ENCODE results near the gene RASSF4. TPM values are rescaled to one million over a fixed set of nuclear protein-coding genes. Genes with fewer than 3 reads are reported as not detected.

Gene RASSF4
- total and polyA plus RNA-seq, 11 donors, result 48.3 to 125 (median 78.9) TPM

DNA sequence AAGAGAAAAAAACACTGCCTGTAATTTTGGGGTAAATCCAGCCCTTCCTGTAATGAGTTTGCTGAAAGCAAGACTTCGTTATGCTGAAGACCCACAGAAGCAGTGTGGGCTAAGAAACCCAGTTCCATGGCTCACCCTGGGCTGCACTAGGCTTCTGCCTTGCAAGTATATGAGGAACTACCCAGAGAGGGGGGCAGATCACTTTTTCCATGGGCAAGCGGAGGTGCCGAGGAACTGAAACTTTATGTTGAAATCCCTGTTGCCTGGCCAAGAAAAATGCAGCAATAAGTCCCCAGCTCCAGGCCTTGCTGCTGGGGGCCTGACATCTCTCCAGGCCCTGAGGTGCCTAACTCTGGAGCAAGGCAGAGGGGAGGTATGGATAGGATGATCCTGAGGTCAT is 8.5 kb downstream of the RASSF4 start:
- Histone ChIP-seq H3K4me3 (peak overlapping the region in 4 of 12 donors; percentile 4 to 31 (median 14)), H3K36me3 (peaks cover 0 to 40% (median 29%) of the 10 kb centered on the region in 9 donors), H3K27ac (peak overlapping the region; percentile 49 to 98 (median 87)), H3K4me1 (peaks cover 23 to 92% (median 72%) of the 10 kb centered on the region in 12 donors), H3K27me3 (no peaks in the 10 kb centered on the region), H3K9me3 (no peaks in the 10 kb centered on the region)
- 16 to 27% (median 22%) methylated on average over 3 of the region's 3 CpGs for WGBS, 4 donors
- TF ChIP-seq CTCF (IDR thresholded peaks at IDR 0.05) (no peak), POLR2A (IDR thresholded peaks at IDR 0.05) (no peak)
- ATAC-seq (peak in 3 of 4 donors; percentile 14 to 40 (median 16)), DNase-seq (peak in 2 of 5 donors; percentile 51 to 71)
- intact Hi-C loops (cut with DNase I), result no loop called here

DNA sequence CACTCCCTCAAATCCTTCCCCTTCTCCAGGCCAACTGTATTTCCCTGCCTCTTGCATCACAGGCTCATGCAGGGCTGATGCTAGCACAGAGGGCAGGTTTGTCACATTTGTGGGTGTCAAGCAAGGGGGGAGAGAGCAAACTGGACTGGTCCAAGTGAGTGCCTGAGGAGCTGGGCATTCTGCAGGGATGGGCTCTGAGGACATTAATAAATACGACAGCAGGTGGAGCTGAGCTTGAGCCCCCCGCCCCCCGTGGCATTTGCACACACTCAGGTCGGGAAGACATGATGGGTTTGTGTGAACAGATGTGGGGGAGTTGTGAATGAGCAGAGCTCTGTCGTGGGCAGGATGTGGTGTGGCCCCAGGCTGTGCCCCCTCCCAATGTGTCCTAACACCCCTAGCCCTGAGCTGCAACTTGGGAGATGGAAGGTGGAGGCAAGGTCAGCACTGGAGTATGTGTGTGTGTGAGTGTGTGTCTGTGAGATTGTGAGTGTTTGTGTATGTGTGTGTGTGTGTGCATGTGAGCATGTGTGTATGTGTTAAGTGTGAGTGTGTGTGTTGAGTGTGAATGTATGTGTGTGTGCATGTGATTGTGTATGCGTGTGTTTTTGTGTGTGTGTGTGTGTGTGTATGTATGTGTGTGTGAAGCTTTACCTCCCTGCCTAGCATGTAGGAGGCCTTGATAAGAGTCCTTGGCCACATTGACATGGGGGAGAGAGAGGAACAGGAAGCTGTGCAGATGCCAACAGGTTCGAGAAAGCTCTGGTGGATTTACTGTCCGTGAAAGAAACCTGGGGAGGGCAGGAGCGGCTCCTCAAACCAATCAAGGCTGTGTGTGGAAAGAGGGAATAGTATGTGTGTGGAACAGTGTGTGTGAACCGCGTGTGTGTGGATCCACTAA is 9.1 kb downstream of the RASSF4 start:
- peak overlapping the region in 11 of 12 donors; percentile 56 to 98 (median 91) for H3K27ac ChIP-seq
- intact Hi-C loops (cut with DNase I), result no loop called here
- peaks cover 21 to 92% (median 73%) of the 10 kb centered on the region in 12 donors for H3K4me1 ChIP-seq
- H3K36me3 ChIP-seq, result peaks cover 0 to 44% (median 31%) of the 10 kb centered on the region in 9 donors
- no peak for TF ChIP-seq POLR2A (IDR thresholded peaks at IDR 0.05)
- TF ChIP-seq CTCF (IDR thresholded peaks at IDR 0.05), result no peak
- 65 to 69% (median 68%) methylated on average over 11 of the region's 11 CpGs for WGBS, 4 donors
- no peaks in the 10 kb centered on the region for H3K9me3 ChIP-seq
- no peak for DNase-seq
- H3K4me3 ChIP-seq, result peak overlapping the region in 2 of 12 donors; percentile 13 to 15
- no peaks in the 10 kb centered on the region for H3K27me3 ChIP-seq
- no peak for ATAC-seq

DNA sequence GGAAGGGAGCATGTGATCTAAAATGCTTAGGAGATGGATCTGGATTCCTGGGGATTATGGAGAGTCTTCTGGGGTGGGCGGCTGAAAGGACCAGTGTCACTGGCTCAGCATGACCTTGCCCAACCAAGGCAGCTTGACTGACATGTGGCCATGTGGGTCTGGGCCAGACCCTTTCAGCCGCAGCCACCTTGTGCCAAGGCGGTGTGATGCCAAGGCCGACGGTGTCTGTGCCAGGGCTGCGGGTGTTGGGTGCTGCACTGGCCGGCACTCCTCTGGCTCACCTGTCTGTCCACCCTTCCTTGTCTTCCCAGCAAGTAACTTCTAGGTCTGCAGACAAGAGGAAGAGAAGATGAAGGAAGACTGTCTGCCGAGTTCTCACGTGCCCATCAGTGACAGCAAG is 10.3 kb downstream of the RASSF4 start:
- peaks cover 17 to 92% (median 73%) of the 10 kb centered on the region in 12 donors for H3K4me1 ChIP-seq
- DNase-seq, result peak in 3 of 5 donors; percentile 67 to 83 (median 72)
- no peaks in the 10 kb centered on the region for H3K9me3 ChIP-seq
- H3K4me3 ChIP-seq, result no peak overlapping the region
- intact Hi-C loops (cut with DNase I), result loop anchor here in 4 of 10 donors (5.0 to 10.0 kb wide), 3 partner anchors 38 to 1295 kb away; no protein-coding TSS in a partner anchor
- H3K27me3 ChIP-seq, result no peaks in the 10 kb centered on the region
- TF ChIP-seq POLR2A (IDR thresholded peaks at IDR 0.05) (no peak), CTCF (IDR thresholded peaks at IDR 0.05) (no peak)
- H3K27ac ChIP-seq, result peak overlapping the region in 11 of 12 donors; percentile 41 to 96 (median 66)
- peak; percentile 25 to 66 (median 58) for ATAC-seq
- H3K36me3 ChIP-seq, result peaks cover 0 to 44% (median 31%) of the 10 kb centered on the region in 9 donors
- WGBS, 4 donors, result 60 to 65% (median 64%) methylated on average over 7 to 9 of the region's 9 CpGs

- ATAC-seq, result no peak
- H3K27ac ChIP-seq, result peak overlapping the region in 1 of 12 donors; percentile 83
- peaks cover 13 to 92% (median 70%) of the 10 kb centered on the region in 12 donors for H3K4me1 ChIP-seq
- TF ChIP-seq CTCF (IDR thresholded peaks at IDR 0.05) (no peak), POLR2A (IDR thresholded peaks at IDR 0.05) (no peak)
- no peak overlapping the region for H3K4me3 ChIP-seq
- peaks cover 0 to 47% (median 31%) of the 10 kb centered on the region in 9 donors for H3K36me3 ChIP-seq
- intact Hi-C loops (cut with DNase I), result loop anchor here in 4 of 10 donors (5.0 to 10.0 kb wide), 3 partner anchors 39 to 1296 kb away; no protein-coding TSS in a partner anchor
- no peak for DNase-seq
- 73 to 88% (median 80%) methylated on average over 6 to 8 of the region's 8 CpGs for WGBS, 4 donors
- no peaks in the 10 kb centered on the region for H3K9me3 ChIP-seq
- H3K27me3 ChIP-seq, result no peaks in the 10 kb centered on the region
Measured at GRCh38 chr10:44970812-44971395, 11.3 kb downstream of the RASSF4 start.

All from heart left ventricle (tissue), 16 donors.